Loucy (cell line): ENCODE data around the gene METTL6.

ENCODE experiments used
- EZH2phosphoT487 ChIP-seq: fragments of 200-600 bp; IDR thresholded peaks from 2 replicates; pipeline ENCODE4 v1.6.1; 2018; ENCODE audit warnings: antibody characterized with exemption, mild to moderate bottlenecking, moderate library complexity, borderline replicate concordance
- TF ChIP-seq, protein P1 (sequence below): fragments of 200-600 bp; sonication (generic); conservative IDR thresholded peaks from 2 replicates; pipeline ENCODE4 v1.5.1; 2014; ENCODE audit warnings: mild to moderate bottlenecking, antibody characterized with exemption, low read length

GRCh38 chr3:15454965-15455364, 27.6 kb upstream of the METTL6 start:
- no peak for TF ChIP-seq EZH2phosphoT487
- TF ChIP-seq, protein P1, sequence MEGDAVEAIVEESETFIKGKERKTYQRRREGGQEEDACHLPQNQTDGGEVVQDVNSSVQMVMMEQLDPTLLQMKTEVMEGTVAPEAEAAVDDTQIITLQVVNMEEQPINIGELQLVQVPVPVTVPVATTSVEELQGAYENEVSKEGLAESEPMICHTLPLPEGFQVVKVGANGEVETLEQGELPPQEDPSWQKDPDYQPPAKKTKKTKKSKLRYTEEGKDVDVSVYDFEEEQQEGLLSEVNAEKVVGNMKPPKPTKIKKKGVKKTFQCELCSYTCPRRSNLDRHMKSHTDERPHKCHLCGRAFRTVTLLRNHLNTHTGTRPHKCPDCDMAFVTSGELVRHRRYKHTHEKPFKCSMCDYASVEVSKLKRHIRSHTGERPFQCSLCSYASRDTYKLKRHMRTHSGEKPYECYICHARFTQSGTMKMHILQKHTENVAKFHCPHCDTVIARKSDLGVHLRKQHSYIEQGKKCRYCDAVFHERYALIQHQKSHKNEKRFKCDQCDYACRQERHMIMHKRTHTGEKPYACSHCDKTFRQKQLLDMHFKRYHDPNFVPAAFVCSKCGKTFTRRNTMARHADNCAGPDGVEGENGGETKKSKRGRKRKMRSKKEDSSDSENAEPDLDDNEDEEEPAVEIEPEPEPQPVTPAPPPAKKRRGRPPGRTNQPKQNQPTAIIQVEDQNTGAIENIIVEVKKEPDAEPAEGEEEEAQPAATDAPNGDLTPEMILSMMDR, result no peak
